ENCODE measurements around the gene DCAF5.

The DCAF5 gene

DNA sequence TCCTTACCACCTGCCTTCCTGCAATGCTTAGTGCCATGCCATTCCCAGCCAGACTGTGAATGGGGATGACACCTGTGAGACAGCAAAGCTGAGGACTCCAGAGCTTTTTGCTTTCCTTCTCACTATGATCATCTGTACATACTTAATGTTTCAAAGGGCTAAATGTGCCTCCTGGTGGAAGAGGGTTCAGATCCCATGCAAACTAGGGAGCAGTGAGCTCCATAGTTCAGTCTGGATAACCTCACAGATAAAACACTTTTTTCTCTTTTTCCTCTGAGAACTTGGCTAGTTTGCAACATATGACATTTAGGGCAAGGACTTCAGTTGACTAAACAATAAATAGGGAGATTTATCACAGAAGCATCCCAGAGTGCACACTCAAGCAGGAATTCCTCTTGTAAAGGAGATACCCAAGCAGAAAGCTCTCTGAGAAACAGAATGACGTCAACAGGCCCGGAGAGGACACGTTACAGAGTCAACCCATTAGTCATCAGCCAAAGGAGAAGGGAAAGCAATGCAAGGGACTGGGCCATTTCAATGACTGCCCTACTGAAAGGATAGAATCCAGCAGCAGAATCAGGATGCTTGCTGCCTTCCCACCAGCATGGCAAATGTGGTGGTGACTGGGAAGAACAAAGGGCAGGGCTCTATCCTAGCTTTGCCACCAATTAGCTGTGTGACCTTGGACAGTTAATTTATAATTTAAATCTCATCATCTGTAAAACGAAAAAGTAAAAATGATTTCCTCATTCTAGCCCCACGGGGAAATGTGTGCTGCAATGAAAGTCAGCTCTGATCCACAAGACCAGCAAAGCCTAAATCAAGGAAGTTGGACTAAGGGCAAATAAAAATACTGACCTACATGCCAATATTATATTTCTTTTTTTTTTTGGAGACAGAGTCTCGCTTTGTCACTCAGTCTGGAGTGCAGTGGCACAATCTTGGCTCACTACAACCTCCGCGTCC, 93.0 kb downstream of the DCAF5 start:
- Histone ChIP-seq H3K4me1 (ENCODE audit: low read length) (no peaks in the 10 kb centered on the region), H3K4me2 (ENCODE audit: low read length) (no peak overlapping the region), H2AFZ (ENCODE audit: low read depth, low read length) (no peak overlapping the region), H3K9ac (ENCODE audit: low read length) (no peak overlapping the region), H3K4me3 (ENCODE audit: low read length) (no peak overlapping the region), H3K27ac (ENCODE audit: low read length) (no peak overlapping the region), H3K36me3 (replicated peaks; ENCODE audit: low read depth, low read length) (peaks cover 29% of the 10 kb centered on the region), H3K27me3 (ENCODE audit: low read depth, low read length) (no peaks in the 10 kb centered on the region), H3K9me3 (ENCODE audit: insufficient read depth, low read length) (no peaks in the 10 kb centered on the region), H4K20me1 (ENCODE audit: insufficient read depth, low read length) (no peaks in the 10 kb centered on the region), H3K79me2 (ENCODE audit: low read length) (no peaks in the 10 kb centered on the region)
- TF ChIP-seq, protein P1, sequence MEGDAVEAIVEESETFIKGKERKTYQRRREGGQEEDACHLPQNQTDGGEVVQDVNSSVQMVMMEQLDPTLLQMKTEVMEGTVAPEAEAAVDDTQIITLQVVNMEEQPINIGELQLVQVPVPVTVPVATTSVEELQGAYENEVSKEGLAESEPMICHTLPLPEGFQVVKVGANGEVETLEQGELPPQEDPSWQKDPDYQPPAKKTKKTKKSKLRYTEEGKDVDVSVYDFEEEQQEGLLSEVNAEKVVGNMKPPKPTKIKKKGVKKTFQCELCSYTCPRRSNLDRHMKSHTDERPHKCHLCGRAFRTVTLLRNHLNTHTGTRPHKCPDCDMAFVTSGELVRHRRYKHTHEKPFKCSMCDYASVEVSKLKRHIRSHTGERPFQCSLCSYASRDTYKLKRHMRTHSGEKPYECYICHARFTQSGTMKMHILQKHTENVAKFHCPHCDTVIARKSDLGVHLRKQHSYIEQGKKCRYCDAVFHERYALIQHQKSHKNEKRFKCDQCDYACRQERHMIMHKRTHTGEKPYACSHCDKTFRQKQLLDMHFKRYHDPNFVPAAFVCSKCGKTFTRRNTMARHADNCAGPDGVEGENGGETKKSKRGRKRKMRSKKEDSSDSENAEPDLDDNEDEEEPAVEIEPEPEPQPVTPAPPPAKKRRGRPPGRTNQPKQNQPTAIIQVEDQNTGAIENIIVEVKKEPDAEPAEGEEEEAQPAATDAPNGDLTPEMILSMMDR (IDR thresholded peaks at IDR 0.05; ENCODE audit: low read depth, low read length): no peak
- TF ChIP-seq EZH2phosphoT487 (IDR thresholded peaks at IDR 0.05; ENCODE audit: low read depth): no peak

DNA sequence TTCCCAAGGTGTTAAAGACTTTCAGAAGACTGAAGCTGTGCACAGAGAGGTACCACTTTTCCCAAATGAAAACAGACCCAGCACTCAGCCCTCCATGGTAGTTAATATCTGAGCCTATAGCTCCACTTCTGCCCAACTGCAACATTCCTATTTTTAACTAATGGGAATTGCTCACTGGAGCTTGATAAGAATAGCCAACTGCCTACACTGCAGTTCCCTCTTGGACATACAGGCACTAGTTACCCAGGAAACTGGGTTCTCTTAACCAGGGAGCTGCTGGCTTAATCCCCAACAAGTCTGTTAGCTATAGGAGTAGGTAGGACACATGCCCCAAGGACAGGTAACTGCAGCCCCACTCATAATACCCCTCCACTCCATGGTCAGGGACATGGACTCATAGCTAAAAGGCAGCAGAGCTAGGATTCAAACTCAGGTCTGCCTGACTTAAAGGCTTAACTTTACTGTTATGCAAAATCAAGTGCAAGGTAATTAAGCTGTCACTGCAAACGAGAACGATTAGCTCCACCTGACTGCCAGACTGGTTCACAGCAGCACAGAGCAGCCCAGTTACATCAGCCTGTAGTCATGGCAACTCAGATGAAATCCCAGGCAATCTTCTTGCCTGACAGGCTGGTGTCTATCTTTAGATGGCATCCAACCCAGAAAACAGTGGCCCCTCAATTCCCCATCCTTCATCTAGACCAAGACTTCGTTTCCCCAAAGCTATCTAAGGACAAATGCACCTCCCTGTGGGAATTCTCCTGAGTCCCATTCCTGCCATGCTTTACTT, 96.7 kb downstream of the DCAF5 start:
- H3K36me3 ChIP-seq (replicated peaks; ENCODE audit: low read depth, low read length): peaks cover 31% of the 10 kb centered on the region
- no peak overlapping the region for H3K4me3 ChIP-seq (ENCODE audit: low read length)
- H2AFZ ChIP-seq (ENCODE audit: low read depth, low read length): no peak overlapping the region
- H3K4me1 ChIP-seq (ENCODE audit: low read length): no peaks in the 10 kb centered on the region
- no peak overlapping the region for H3K4me2 ChIP-seq (ENCODE audit: low read length)
- peaks cover 12% of the 10 kb centered on the region for H4K20me1 ChIP-seq (ENCODE audit: insufficient read depth, low read length)
- no peak overlapping the region for H3K9ac ChIP-seq (ENCODE audit: low read length)
- H3K79me2 ChIP-seq (ENCODE audit: low read length): no peaks in the 10 kb centered on the region
- H3K9me3 ChIP-seq (ENCODE audit: insufficient read depth, low read length): no peaks in the 10 kb centered on the region
- H3K27ac ChIP-seq (ENCODE audit: low read length): no peak overlapping the region
- TF ChIP-seq, protein P1 (IDR thresholded peaks at IDR 0.05; ENCODE audit: low read depth, low read length): peak; percentile 9; the same call in 1 of the 2 replicates
- no peak for TF ChIP-seq EZH2phosphoT487 (IDR thresholded peaks at IDR 0.05; ENCODE audit: low read depth)
- H3K27me3 ChIP-seq (ENCODE audit: low read depth, low read length): no peaks in the 10 kb centered on the region

DNA sequence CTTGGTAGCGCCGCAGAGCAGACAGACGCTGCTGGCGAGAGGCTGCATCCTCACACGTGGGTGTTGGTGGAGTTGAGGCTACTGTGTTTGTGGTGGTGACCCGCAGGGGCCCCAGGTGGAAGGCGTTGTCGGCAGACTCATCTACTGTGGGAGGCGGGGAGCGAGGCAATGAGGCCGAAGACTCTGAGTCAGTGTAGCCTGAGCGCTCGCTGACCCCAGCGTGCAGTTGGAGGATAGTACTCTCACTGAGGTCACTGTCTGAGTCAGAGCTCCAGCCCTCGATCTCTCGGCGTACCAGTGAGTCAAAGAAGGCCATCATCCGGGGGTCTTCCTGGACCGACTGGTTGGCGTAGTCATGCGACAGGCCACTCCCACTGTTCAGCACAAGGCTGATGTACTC, 97.8 kb downstream of the DCAF5 start:
- Histone ChIP-seq H3K27me3 (ENCODE audit: low read depth, low read length) (no peaks in the 10 kb centered on the region), H3K4me1 (ENCODE audit: low read length) (no peaks in the 10 kb centered on the region), H4K20me1 (ENCODE audit: insufficient read depth, low read length) (peaks cover 12% of the 10 kb centered on the region), H3K36me3 (replicated peaks; ENCODE audit: low read depth, low read length) (peaks cover 29% of the 10 kb centered on the region), H3K9ac (ENCODE audit: low read length) (no peak overlapping the region), H2AFZ (ENCODE audit: low read depth, low read length) (no peak overlapping the region), H3K79me2 (ENCODE audit: low read length) (no peaks in the 10 kb centered on the region), H3K27ac (ENCODE audit: low read length) (no peak overlapping the region), H3K4me2 (ENCODE audit: low read length) (no peak overlapping the region), H3K4me3 (ENCODE audit: low read length) (no peak overlapping the region), H3K9me3 (ENCODE audit: insufficient read depth, low read length) (no peaks in the 10 kb centered on the region)
- TF ChIP-seq EZH2phosphoT487 (IDR thresholded peaks at IDR 0.05; ENCODE audit: low read depth): no peak
- TF ChIP-seq, protein P1 (IDR thresholded peaks at IDR 0.05; ENCODE audit: low read depth, low read length): no peak

DNA sequence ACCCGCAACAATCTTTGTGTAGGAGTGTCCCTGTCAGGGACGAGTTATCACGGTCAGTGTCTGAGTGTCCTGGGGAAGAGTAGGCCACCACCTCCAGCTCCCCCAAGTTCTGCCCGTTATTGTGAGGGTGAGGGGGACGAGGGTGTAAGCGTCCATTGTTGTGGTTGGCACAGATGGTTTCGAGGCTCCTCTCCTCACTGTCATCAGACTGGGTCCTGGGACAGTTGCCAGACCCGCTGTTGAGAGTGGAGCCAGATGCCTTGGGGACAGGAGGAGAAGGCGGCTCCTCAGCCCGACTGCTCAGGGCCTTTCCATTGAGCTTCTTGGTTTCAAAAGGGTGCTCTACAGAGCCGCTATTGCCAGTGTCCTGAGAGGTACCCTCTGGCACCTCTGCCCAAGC, 98.9 kb downstream of the DCAF5 start:
- Histone ChIP-seq H3K9me3 (ENCODE audit: insufficient read depth, low read length) (no peaks in the 10 kb centered on the region), H2AFZ (ENCODE audit: low read depth, low read length) (no peak overlapping the region), H3K9ac (ENCODE audit: low read length) (no peak overlapping the region), H3K4me2 (ENCODE audit: low read length) (no peak overlapping the region), H3K27me3 (ENCODE audit: low read depth, low read length) (no peaks in the 10 kb centered on the region), H3K27ac (ENCODE audit: low read length) (no peak overlapping the region), H3K36me3 (replicated peaks; ENCODE audit: low read depth, low read length) (peaks cover 29% of the 10 kb centered on the region), H4K20me1 (ENCODE audit: insufficient read depth, low read length) (peaks cover 12% of the 10 kb centered on the region), H3K79me2 (ENCODE audit: low read length) (no peaks in the 10 kb centered on the region), H3K4me1 (ENCODE audit: low read length) (no peaks in the 10 kb centered on the region), H3K4me3 (ENCODE audit: low read length) (no peak overlapping the region)
- no peak for TF ChIP-seq EZH2phosphoT487 (IDR thresholded peaks at IDR 0.05; ENCODE audit: low read depth)
- TF ChIP-seq, protein P1 (IDR thresholded peaks at IDR 0.05; ENCODE audit: low read depth, low read length): no peak
